Panc1 (cell line): ENCODE results near the gene GPRC5B. TPM values are rescaled to one million over a fixed set of nuclear protein-coding genes. Genes with fewer than 3 reads are reported as not detected.

ENCODE experiments used
- ATAC-seq: fragments of 200-7000 bp; cut with Tn5 transposase; 2 replicates; pipeline ENCODE4 v1.9.1; 2020; ENCODE audit warnings: mild to moderate bottlenecking, moderate library complexity
- BruUV-seq: library from RNA; stranded (reverse); fragments of 400-500 nt; replicated peaks from 2 replicates; lab custom pipeline; 2021; lab: Mats Ljungman, UMichigan
- CTCF ChIA-PET: fragments of 300-600 bp; sonication (Branson Sonifier 250); formaldehyde crosslinking; loops from one replicate; lab custom pipeline; 2022; ENCODE audit warnings: antibody characterized with exemption; lab: Charles Lee
- POLR2A ChIA-PET: fragments of 300-600 bp; sonication (Branson Sonifier 250); formaldehyde crosslinking; loops from one replicate; lab custom pipeline; 2022; ENCODE audit warnings: antibody characterized with exemption; lab: Charles Lee
- DNase-seq: peaks from one replicate; pipeline ENCODE4 v3.0.0-alpha.2; 2010; ENCODE audit warnings: low read depth, low spot score
- H3K27ac ChIP-seq: 2 replicates; pipeline ENCODE4 v1.5.1; 2011; ENCODE audit warnings: mild to moderate bottlenecking, low read length, inconsistent platforms
- H3K27me3 ChIP-seq: fragments of 200-500 bp; sonication (Bioruptor generic); 2 replicates; pipeline ENCODE4 v1.6.0; 2014; ENCODE audit warnings: low read length, inconsistent platforms; ENCODE audit not compliant: control insufficient read depth, insufficient read depth
- H3K36me3 ChIP-seq: fragments of 200-500 bp; sonication (Bioruptor generic); 2 replicates; pipeline ENCODE4 v1.5.1; 2014; ENCODE audit warnings: inconsistent platforms, mild to moderate bottlenecking, low read length, moderate library complexity; ENCODE audit not compliant: control insufficient read depth, insufficient read depth
- H3K4me1 ChIP-seq: 2 replicates; pipeline ENCODE4 v1.5.1; 2011; ENCODE audit warnings: inconsistent platforms, mild to moderate bottlenecking, low read length, moderate library complexity; ENCODE audit not compliant: control insufficient read depth, insufficient read depth
- H3K4me3 ChIP-seq, 2 experiments: 2 replicates each; pipeline ENCODE4 v1.5.1; 2011 to 2012; ENCODE audit warnings: low read depth in 2 of 2, low read length in 2 of 2, mild to moderate bottlenecking in 2 of 2, inconsistent platforms in 1 of 2, moderate library complexity in 1 of 2
- H3K9me3 ChIP-seq: fragments of 200-500 bp; sonication (Bioruptor generic); 2 replicates; pipeline ENCODE4 v1.5.1; 2014; ENCODE audit warnings: low read depth, mild to moderate bottlenecking, inconsistent platforms, low read length, moderate library complexity; ENCODE audit not compliant: control insufficient read depth, insufficient read depth
- POLR2AphosphoS5 ChIP-seq: IDR thresholded peaks from 2 replicates; pipeline ENCODE4 v1.6.1; 2012; ENCODE audit warnings: mild to moderate bottlenecking, low read depth, low read length, moderate library complexity
- SIN3A ChIP-seq: IDR thresholded peaks from 2 replicates; pipeline ENCODE4 v1.6.1; 2012; ENCODE audit warnings: low read depth, mild to moderate bottlenecking, low read length, moderate library complexity, borderline replicate concordance; ENCODE audit not compliant: insufficient read depth
- TCF7L2 ChIP-seq: IDR thresholded peaks from 2 replicates; pipeline ENCODE4 v1.6.1; 2011; ENCODE audit warnings: mild to moderate bottlenecking, low read depth, low read length, inconsistent platforms
- in situ Hi-C: cut with HindIII; loops from 2 replicates; pipeline ENCODE4 v1.10.0; 2016; ENCODE audit warnings: low sequenced_read_pairs, low pct_unique_long_range_greater_than_20kb
- intact Hi-C: fragments of 100-400 bp; cut with micrococcal nuclease; formaldehyde crosslinking; loops from one replicate; pipeline ENCODE4 v1.10.0; 2022; ENCODE audit not compliant: unreplicated experiment
- total RNA-seq: library from RNA; stranded (reverse); gene quantifications from one replicate; pipeline ENCODE4 v1.2.1, GENCODE V29; 2021; ENCODE audit not compliant: unreplicated experiment
- TF ChIP-seq, protein P1 (sequence below): fragments of 450-650 bp; IDR thresholded peaks from 2 replicates; pipeline ENCODE4 v1.5.1; 2017; ENCODE audit warnings: mild to moderate bottlenecking
- TF ChIP-seq, protein P2 (sequence below), 2 experiments: IDR thresholded peaks; 2 replicates each; pipeline ENCODE4 v1.6.1; 2011 to 2012; ENCODE audit warnings: low read depth in 2 of 2, control low read depth in 1 of 2, low read length in 1 of 2, mild to moderate bottlenecking in 1 of 2, moderate library complexity in 1 of 2; ENCODE audit not compliant: insufficient read depth in 1 of 2

GPRC5B gene
- total RNA-seq, 1 experiment from 2014 or later, result 10.4 TPM

DNA sequence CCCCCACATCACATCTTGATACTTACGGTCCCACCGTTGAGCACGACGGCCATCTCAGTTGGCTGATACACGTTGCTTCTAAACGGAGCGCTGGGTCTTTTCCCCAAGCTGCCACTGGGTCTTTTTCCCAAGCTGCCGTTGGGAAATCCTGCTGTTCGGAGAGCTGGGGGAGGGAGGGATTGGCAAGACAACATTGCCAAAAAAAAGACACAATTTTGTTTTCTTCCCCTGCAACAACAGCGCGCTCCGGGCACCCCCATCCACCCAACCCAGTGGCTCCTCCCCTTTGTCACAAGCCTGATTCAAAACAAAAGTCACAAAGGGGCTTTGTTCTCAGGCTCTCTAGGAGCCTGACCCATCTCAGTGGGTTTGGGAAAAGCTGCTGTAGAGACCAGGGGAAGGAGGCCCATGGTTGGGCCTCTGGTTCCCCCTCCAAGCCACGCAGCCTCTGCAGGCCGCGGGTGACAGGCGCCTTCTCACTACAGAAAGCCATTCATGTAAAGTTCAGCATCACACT is 22.8 kb downstream of the GPRC5B start:
- Histone ChIP-seq H3K4me3 (no peak overlapping the region), H3K9me3 (no peaks in the 10 kb centered on the region), H3K27me3 (no peaks in the 10 kb centered on the region), H3K36me3 (no peaks in the 10 kb centered on the region), H3K4me1 (no peaks in the 10 kb centered on the region), H3K27ac (no peak overlapping the region)
- ChIA-PET CTCF (no interaction called here), POLR2A (no interaction called here)
- DNase-seq (no peak), ATAC-seq (no peak)
- TF ChIP-seq, protein P1, sequence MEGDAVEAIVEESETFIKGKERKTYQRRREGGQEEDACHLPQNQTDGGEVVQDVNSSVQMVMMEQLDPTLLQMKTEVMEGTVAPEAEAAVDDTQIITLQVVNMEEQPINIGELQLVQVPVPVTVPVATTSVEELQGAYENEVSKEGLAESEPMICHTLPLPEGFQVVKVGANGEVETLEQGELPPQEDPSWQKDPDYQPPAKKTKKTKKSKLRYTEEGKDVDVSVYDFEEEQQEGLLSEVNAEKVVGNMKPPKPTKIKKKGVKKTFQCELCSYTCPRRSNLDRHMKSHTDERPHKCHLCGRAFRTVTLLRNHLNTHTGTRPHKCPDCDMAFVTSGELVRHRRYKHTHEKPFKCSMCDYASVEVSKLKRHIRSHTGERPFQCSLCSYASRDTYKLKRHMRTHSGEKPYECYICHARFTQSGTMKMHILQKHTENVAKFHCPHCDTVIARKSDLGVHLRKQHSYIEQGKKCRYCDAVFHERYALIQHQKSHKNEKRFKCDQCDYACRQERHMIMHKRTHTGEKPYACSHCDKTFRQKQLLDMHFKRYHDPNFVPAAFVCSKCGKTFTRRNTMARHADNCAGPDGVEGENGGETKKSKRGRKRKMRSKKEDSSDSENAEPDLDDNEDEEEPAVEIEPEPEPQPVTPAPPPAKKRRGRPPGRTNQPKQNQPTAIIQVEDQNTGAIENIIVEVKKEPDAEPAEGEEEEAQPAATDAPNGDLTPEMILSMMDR, result no peak
- TF ChIP-seq TCF7L2 (no peak), SIN3A (no peak), POLR2AphosphoS5 (no peak)
- TF ChIP-seq, protein P2, sequence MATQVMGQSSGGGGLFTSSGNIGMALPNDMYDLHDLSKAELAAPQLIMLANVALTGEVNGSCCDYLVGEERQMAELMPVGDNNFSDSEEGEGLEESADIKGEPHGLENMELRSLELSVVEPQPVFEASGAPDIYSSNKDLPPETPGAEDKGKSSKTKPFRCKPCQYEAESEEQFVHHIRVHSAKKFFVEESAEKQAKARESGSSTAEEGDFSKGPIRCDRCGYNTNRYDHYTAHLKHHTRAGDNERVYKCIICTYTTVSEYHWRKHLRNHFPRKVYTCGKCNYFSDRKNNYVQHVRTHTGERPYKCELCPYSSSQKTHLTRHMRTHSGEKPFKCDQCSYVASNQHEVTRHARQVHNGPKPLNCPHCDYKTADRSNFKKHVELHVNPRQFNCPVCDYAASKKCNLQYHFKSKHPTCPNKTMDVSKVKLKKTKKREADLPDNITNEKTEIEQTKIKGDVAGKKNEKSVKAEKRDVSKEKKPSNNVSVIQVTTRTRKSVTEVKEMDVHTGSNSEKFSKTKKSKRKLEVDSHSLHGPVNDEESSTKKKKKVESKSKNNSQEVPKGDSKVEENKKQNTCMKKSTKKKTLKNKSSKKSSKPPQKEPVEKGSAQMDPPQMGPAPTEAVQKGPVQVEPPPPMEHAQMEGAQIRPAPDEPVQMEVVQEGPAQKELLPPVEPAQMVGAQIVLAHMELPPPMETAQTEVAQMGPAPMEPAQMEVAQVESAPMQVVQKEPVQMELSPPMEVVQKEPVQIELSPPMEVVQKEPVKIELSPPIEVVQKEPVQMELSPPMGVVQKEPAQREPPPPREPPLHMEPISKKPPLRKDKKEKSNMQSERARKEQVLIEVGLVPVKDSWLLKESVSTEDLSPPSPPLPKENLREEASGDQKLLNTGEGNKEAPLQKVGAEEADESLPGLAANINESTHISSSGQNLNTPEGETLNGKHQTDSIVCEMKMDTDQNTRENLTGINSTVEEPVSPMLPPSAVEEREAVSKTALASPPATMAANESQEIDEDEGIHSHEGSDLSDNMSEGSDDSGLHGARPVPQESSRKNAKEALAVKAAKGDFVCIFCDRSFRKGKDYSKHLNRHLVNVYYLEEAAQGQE (IDR thresholded peaks at IDR 0.05; ENCODE audit: insufficient read depth in 1 of 2, low read depth in 2 of 2, low read length in 1 of 2), result no peak
- no TSS peak for BruUV-seq
- in situ Hi-C loops (no loop called here), intact Hi-C loops (no loop called here)

- Histone ChIP-seq H3K27me3 (no peaks in the 10 kb centered on the region), H3K36me3 (no peaks in the 10 kb centered on the region), H3K27ac (no peak overlapping the region), H3K9me3 (no peaks in the 10 kb centered on the region), H3K4me1 (no peaks in the 10 kb centered on the region), H3K4me3 (no peak overlapping the region)
- ChIA-PET CTCF (no interaction called here), POLR2A (no interaction called here)
- in situ Hi-C loops (no loop called here), intact Hi-C loops (no loop called here)
- DNase-seq (no peak), ATAC-seq (no peak)
- no TSS peak for BruUV-seq
- TF ChIP-seq, protein P1, result no peak
- TF ChIP-seq TCF7L2, result no peak
- no peak for TF ChIP-seq SIN3A
- TF ChIP-seq, protein P2 (IDR thresholded peaks at IDR 0.05; ENCODE audit: insufficient read depth in 1 of 2, low read depth in 2 of 2, low read length in 1 of 2), result no peak
- TF ChIP-seq POLR2AphosphoS5, result no peak
Observed at GRCh38 chr16:19861133-19861532, 23.5 kb downstream of the GPRC5B start.
